AG04449 (cell line): ENCODE data around the gene ZCCHC10.

Experiments used
- CTCF ChIA-PET: fragments of 350-600 bp; formaldehyde crosslinking; extraction: SDS; loops from one replicate; lab custom pipeline; 2021; ENCODE audit warnings: antibody characterized with exemption; lab: Yijun Ruan, JAX
- POLR2A ChIA-PET: fragments of 400-600, 350-600 bp; formaldehyde crosslinking; extraction: SDS; loops from one replicate; lab custom pipeline; 2020; ENCODE audit warnings: antibody characterized with exemption, inconsistent platforms; lab: Yijun Ruan, JAX
- DNase-seq: peaks from one replicate; pipeline ENCODE4 v3.0.0-alpha.2; 2010; ENCODE audit warnings: low read depth, low spot score
- H3K4me3 ChIP-seq: 2 replicates; pipeline ENCODE4 v1.5.1; 2011; ENCODE audit warnings: low read depth, mild to moderate bottlenecking, control low read depth, low read length
- TF ChIP-seq, protein P1 (sequence below): IDR thresholded peaks from one replicate; pipeline ENCODE4 v1.5.1; 2011; ENCODE audit warnings: mild to moderate bottlenecking, moderate library complexity, low read length, control low read depth, inconsistent platforms; ENCODE audit not compliant: insufficient read depth; ENCODE audit errors: missing control alignments

Gene ZCCHC10

DNA sequence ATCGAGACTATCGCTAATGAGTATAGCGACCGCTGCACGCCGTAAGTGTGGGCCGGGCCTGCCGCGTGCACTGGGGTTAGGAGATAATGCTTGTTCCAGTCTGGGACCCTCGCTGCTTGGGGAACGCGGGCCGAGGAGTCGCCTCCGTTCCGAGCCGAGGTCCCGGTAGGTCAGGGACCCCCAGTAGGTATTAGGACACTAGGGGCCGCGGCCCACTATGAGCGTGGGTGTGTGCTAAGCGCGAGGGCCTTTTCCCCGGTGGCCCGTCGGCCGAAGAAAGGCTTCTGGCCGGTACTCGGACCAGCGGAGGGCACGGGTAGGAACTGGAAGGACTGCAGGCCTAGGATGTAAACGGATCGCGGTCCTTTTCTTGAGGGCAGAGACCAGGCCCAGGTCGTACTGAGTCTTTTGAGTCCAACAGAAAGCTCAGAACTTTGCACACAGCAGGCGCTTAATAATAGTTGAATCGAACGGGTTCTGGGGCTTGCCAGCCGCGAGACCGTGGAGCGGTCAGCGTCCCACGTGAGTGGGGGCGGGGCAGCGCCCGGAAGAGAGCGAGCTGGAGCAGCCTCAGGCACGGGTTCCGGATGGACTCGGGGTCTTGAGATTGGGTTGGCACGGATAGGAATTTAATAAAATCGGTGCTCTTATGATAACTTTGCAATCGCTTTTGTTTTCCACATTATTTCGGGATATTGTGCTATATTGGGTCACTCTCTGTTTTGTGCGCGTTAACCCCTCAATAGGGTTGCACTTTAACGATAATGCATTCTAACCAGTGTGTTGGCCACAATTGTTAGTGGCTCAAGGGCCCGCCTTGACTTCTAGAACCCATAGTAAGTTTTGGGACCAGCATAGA lies 26.2 kb upstream of the ZCCHC10 start:
- TF ChIP-seq, protein P1, sequence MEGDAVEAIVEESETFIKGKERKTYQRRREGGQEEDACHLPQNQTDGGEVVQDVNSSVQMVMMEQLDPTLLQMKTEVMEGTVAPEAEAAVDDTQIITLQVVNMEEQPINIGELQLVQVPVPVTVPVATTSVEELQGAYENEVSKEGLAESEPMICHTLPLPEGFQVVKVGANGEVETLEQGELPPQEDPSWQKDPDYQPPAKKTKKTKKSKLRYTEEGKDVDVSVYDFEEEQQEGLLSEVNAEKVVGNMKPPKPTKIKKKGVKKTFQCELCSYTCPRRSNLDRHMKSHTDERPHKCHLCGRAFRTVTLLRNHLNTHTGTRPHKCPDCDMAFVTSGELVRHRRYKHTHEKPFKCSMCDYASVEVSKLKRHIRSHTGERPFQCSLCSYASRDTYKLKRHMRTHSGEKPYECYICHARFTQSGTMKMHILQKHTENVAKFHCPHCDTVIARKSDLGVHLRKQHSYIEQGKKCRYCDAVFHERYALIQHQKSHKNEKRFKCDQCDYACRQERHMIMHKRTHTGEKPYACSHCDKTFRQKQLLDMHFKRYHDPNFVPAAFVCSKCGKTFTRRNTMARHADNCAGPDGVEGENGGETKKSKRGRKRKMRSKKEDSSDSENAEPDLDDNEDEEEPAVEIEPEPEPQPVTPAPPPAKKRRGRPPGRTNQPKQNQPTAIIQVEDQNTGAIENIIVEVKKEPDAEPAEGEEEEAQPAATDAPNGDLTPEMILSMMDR, result no peak
- peak overlapping the region; percentile 97 for H3K4me3 ChIP-seq
- no peak for DNase-seq
- POLR2A ChIA-PET, result interaction anchor here (1.0 to 1.8 kb wide), 5 partner anchors 14 to 90 kb away, joined by 4 to 5 read pairs (median 4); partner anchors contain the start of gene AFF4
- CTCF ChIA-PET, result no interaction called here

DNA sequence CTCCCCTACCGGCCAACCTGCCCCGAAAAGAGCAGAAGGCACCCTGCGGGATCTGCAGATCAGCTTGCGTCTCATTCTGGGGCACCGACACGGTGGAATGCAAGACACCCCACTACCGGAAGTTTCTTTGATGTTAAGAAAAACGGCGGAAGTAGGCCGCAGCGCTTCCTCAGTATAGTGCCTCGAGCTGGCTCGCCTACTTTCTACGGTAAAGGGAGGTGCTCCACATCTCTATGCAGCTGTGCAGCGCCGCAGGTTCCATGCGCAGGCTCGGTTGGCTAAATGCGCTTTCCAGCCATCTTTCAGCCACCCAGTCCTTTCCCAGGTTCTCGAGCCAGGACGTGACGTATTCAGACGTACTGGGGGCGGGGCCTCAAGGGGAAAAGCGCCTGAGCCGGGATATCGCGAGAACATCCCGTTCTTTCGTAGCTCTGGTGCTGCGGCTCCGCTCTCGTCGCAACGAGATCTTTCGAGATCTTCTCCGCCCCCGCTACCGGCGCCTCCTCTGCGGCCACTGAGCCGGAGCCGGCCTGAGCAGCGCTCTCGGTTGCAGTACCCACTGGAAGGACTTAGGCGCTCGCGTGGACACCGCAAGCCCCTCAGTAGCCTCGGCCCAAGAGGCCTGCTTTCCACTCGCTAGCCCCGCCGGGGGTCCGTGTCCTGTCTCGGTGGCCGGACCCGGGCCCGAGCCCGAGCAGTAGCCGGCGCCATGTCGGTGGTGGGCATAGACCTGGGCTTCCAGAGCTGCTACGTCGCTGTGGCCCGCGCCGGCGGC lies 25.4 kb upstream of the ZCCHC10 start, which contains the start of gene HSPA4:
HSPA4 (plus strand) TSS at position 472 of the 775 bp plus-strand sequence; CDS start at position 710, 238 bp downstream.
- peak within 1 kb of the TSS; percentile 97 for H3K4me3 ChIP-seq
- ChIA-PET POLR2A (interaction anchor here (0.5 to 1.8 kb wide), 7 partner anchors 13 to 89 kb away, joined by 3 to 5 read pairs (median 4); partner anchors contain the start of genes AFF4 and ZCCHC10), CTCF (interaction anchor here (0.6 to 0.8 kb wide), 2 partner anchors 11 to 232 kb away, joined by 3 read pairs; no protein-coding TSS in a partner anchor)
- peak; percentile 86 for DNase-seq
- TF ChIP-seq, protein P1, result no peak

DNA sequence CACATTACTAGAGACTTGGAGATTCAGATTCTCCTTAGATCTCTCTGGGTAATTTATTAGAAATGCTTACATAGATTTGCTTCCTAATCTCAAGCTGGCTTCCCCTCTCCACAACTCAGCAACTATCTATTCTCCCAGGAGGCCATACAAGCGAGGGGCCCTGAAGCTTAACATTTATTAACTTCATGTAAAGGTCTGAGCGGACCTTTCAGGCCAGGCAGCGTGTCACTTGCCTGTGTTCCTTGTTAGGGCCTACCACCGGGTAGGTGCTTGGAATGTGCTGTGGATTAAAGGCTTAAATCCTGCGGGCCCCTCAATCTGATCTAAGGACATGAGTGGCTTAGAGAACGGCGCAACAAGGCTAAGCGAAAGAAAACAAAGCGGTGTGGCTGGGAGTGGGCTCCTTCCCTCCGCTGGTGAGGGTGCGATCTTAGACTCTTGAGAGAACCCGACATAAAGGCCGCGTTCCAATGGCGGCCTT lies 24.8 kb upstream of the ZCCHC10 start:
- TF ChIP-seq, protein P1, result no peak
- ChIA-PET POLR2A (interaction anchor here (0.5 to 1.8 kb wide), 6 partner anchors 13 to 87 kb away, joined by 3 to 5 read pairs (median 4); partner anchors contain the start of genes AFF4 and ZCCHC10), CTCF (interaction anchor here (0.6 to 0.8 kb wide), 2 partner anchors 12 to 231 kb away, joined by 3 read pairs; no protein-coding TSS in a partner anchor)
- DNase-seq, result no peak
- H3K4me3 ChIP-seq, result peak overlapping the region; percentile 97

DNA sequence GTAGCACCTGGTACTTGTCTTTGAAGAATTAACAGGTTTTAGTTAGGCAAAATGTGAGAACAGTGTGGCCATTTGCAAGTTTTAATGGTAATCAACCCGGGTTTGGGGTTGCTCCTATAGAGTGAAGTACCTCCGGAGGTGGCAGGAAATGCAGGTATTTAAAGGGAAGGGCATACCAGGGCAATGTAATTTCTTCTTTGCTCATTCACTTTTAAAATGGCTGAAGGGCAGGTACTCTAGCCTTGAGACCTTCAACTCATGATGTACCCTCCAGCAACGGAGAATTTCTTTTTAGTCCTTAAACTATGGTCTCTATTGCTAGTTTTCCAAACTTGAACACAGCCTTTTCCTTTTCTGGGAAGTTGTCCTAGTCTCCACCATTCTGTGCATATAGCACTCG lies 24.2 kb upstream of the ZCCHC10 start:
- POLR2A ChIA-PET, result interaction anchor here (0.7 kb wide), 1 partner anchor 87 kb away, joined by 4 read pairs; the partner anchor contains the start of gene AFF4
- DNase-seq, result no peak
- H3K4me3 ChIP-seq, result peak overlapping the region; percentile 97
- TF ChIP-seq, protein P1, result no peak
- CTCF ChIA-PET, result no interaction called here

DNA sequence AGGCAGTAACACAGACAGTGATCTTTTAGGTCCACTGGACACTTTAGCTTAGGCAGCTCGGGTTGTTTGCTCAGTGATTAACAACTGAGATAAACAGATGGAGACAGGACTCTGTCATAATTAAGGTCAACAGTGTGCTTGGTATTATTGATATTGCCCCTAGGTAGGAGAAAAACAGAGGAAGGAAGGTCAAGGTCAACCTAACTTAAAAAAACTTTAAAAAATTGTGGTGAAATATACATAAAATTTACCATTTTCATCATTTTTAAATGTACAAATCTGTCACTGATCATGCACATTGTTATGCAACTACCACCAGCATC lies 23.3 kb upstream of the ZCCHC10 start:
- no peak for DNase-seq
- TF ChIP-seq, protein P1, result no peak
- H3K4me3 ChIP-seq, result no peak overlapping the region
- POLR2A ChIA-PET, result no interaction called here
- CTCF ChIA-PET, result no interaction called here
